ENCODE measurements around the gene TTLL5.
"Not testable (repeated sequence)": the region's sequence is repeated elsewhere in the genome, so short reads cannot be mapped to it uniquely, and the experiment has no call there.

Gene TTLL5

GRCh38 chr14:75831952-75832351 is 170.9 kb downstream of the TTLL5 start:
- no peak for DNase-seq (ENCODE audit: low read depth in 3 of 3, low spot score in 1 of 3)

- no peak for DNase-seq (ENCODE audit: low read depth in 3 of 3, low spot score in 1 of 3)
Measured at GRCh38 chr14:75832621-75833297, 171.7 kb downstream of the TTLL5 start.

- no peak for DNase-seq (ENCODE audit: low read depth in 3 of 3, low spot score in 1 of 3)
Measured at GRCh38 chr14:75833326-75834020, 172.4 kb downstream of the TTLL5 start.

- DNase-seq (ENCODE audit: low read depth in 3 of 3, low spot score in 1 of 3), result no peak
Measured at GRCh38 chr14:75835156-75835725, 174.2 kb downstream of the TTLL5 start.

GRCh38 chr14:75835737-75836136 is 174.7 kb downstream of the TTLL5 start:
- DNase-seq (ENCODE audit: low read depth in 3 of 3, low spot score in 1 of 3), result no peak

- DNase-seq (ENCODE audit: low read depth in 3 of 3, low spot score in 1 of 3), result no peak
Measured at GRCh38 chr14:75837151-75837787, 176.2 kb downstream of the TTLL5 start.

- DNase-seq (ENCODE audit: low read depth in 3 of 3, low spot score in 1 of 3), result no peak
Measured at GRCh38 chr14:75840911-75841310, 179.9 kb downstream of the TTLL5 start.

- DNase-seq (ENCODE audit: low read depth in 3 of 3, low spot score in 1 of 3), result no peak
Measured at GRCh38 chr14:75842551-75842950, 181.5 kb downstream of the TTLL5 start.

- no peak for DNase-seq (ENCODE audit: low read depth in 3 of 3, low spot score in 1 of 3)
Measured at GRCh38 chr14:75844486-75844885, 183.4 kb downstream of the TTLL5 start.

GRCh38 chr14:75845136-75845804 is 184.2 kb downstream of the TTLL5 start:
- DNase-seq (ENCODE audit: low read depth in 3 of 3, low spot score in 1 of 3), result no peak

GRCh38 chr14:75846694-75847093 is 185.6 kb downstream of the TTLL5 start:
- not testable (repeated sequence) for DNase-seq (ENCODE audit: low read depth in 3 of 3, low spot score in 1 of 3)

GRCh38 chr14:75847584-75847983 is 186.5 kb downstream of the TTLL5 start:
- DNase-seq (ENCODE audit: low read depth in 3 of 3, low spot score in 1 of 3), result no peak

- no peak for DNase-seq (ENCODE audit: low read depth in 3 of 3, low spot score in 1 of 3)
Measured at GRCh38 chr14:75848167-75848913, 187.3 kb downstream of the TTLL5 start.

GRCh38 chr14:75849300-75849895 is 188.4 kb downstream of the TTLL5 start:
- DNase-seq (ENCODE audit: low read depth in 3 of 3, low spot score in 1 of 3), result no peak

GRCh38 chr14:75851574-75851866 is 190.5 kb downstream of the TTLL5 start:
- DNase-seq (ENCODE audit: low read depth in 3 of 3, low spot score in 1 of 3), result no peak

- no peak for DNase-seq (ENCODE audit: low read depth in 3 of 3, low spot score in 1 of 3)
Measured at GRCh38 chr14:75854111-75854799, 193.2 kb downstream of the TTLL5 start.

GRCh38 chr14:75857199-75857598 is 196.2 kb downstream of the TTLL5 start:
- no peak for DNase-seq (ENCODE audit: low read depth in 3 of 3, low spot score in 1 of 3)

- DNase-seq (ENCODE audit: low read depth in 3 of 3, low spot score in 1 of 3), result no peak
Measured at GRCh38 chr14:75858362-75858761, 197.3 kb downstream of the TTLL5 start.

- DNase-seq (ENCODE audit: low read depth in 3 of 3, low spot score in 1 of 3), result no peak
Measured at GRCh38 chr14:75859746-75860145, 198.7 kb downstream of the TTLL5 start.

GRCh38 chr14:75860561-75861160 is 199.6 kb downstream of the TTLL5 start:
- DNase-seq (ENCODE audit: low read depth in 3 of 3, low spot score in 1 of 3), result no peak

All from stimulated activated CD4-positive, alpha-beta T cell treated with anti-CD3 and anti-CD28 coated beads, TNF-alpha, amount 100 ng/mL, for 1 hour (primary cell).